NCI-H446 treated with DMSO at 0.1 percent for 48 hours (cell line): ENCODE results near the gene MOK.

Experiments
- DNase-seq: peaks from one replicate; lab custom pipeline; 2025; lab: John Stamatoyannopoulos, UW

MOK gene

DNA sequence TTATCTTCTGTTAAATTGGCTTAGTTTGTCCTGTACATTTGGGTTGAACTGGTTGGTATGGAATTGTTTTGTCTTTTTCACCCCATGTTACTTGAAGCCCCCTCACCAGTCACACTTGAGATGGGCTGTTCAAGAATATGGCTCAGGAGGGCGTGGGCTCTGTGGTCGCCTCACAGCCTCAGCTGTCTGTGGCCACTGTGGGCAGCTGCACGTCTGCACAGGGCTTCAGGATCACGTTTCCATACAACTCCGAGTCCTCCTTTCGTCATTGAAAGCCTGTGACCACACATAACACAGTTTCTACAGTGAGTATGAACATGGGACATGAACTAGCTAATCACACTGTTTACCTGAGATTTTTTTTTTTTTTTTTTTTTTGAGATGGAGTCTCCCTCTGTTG, 81.3 kb downstream of the MOK start:
- no peak for DNase-seq

DNA sequence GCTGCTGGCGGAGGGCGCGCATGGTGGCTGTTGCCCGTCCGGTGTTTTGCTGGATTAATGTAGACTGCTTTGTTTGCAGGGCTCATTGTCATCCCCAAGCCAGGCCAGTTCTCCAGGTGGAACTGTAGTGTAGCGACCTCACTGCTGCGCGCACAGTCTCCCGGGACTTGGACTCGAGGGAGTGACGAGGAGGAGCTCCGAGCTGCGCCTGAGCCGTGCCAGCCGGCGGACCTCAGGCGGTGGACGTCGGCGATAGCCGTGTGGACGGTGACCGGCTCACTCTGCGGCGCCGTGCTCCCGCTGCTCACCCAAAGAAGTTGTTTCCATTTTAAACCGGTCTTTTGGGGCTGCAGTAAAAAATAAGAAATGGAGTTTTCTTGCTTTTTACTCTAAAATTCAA, 82.2 kb downstream of the MOK start:
- no peak for DNase-seq

DNA sequence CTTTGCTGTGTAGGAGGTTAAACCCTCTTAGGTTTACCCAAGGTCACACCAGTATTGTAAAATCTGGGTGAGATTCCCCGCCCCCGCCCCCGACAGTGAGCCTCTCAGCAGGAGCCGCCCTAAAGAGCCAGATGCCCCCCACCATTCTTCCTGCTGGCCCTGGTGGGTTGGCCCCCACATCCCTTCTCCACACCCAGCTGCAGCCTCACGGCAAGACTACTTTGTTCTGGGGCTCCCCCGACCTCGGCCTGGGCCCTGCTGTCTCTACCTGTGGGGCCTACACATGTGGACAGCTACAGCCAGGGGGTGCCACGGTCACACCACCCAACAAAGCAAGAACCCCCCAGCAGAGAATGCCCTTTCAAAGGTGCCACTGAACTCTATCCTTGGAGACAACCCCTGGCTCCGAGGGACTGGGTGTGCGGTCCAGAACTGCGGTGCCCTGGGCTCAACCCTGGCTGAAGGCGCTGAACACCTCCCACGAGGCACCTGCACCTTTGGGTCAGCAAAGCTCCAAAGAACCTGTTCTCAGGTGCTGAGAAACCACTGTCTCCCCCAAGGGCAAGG, 82.9 kb downstream of the MOK start:
- DNase-seq: no peak

DNA sequence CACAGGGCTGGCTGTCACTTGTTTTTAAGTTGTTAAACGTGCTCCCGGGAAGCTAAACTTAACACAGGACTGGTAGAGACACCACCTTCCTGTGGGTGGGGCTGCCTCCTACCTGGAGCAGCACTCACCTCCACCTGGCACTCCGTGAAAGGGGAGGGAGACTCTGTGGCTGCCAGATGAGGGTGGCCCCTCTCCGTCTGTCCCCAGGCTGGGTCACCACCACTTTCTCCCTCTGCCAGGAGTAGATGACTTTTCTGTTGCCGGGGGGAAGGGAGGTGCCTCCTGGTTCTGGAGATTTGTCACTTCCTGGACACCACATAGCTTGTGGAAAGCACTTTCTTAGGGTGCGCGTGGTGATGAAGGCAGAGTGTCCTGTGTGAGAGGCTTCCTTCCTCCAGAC, 83.9 kb downstream of the MOK start:
- DNase-seq: no peak

DNA sequence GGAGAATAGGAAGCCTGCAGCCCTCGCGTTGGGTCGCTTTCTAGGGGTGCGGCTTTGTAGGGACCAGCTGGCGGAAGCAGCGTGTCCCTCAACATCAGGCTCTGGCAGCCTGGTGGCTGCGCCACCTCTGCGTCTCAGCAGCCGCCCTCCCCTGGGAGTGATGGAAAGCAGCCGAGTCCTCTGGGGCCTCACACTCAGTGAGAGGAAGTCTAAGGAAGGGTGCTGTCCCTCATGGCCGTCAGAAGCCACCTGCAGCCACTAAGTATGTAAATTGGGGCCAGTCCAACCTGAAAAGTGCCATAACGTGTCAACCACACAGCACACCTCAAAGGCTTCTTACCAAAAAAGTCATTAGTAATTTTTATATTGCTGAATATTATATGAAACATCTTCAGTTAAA, 84.9 kb downstream of the MOK start:
- DNase-seq: no peak

DNA sequence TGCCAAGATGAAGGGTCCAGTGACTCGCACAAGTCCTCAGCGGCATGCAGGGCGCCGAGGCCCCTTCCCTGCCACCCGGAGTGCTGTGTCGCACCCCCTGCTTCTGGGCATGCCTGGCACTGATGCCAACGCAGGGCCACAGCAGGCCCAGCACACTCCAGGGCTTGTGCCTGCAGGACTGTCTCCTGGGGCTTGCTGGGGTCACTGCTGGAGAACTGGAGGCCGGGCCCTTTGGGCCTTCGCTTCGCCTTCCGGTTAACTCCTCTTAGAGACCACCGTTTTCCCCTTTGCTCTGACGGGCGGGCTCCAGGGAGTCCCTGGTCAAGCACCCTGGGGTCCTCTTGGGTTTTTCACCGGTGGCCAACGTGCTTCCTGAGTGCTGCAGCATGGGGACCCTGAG, 85.6 kb downstream of the MOK start:
- no peak for DNase-seq

DNA sequence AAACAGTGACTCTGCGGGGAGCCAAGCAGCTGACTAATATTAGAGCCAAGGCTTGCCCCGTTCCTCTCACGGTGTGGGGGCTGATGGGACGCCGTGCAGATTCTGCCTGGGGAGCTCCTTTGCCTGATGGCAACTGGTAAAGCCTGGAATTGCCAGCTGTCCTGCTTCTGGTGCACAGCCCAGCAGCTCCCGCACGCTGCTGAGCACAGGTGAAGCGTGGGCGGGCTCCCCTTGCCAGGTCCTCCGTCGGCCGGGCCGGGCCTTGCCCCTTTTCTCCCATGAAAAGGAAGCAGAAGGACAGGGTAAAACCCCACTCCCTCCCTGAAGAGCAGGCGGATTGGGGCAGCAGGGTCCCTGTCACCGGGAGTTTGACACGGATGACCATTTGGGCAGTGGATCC, 86.3 kb downstream of the MOK start:
- no peak for DNase-seq

DNA sequence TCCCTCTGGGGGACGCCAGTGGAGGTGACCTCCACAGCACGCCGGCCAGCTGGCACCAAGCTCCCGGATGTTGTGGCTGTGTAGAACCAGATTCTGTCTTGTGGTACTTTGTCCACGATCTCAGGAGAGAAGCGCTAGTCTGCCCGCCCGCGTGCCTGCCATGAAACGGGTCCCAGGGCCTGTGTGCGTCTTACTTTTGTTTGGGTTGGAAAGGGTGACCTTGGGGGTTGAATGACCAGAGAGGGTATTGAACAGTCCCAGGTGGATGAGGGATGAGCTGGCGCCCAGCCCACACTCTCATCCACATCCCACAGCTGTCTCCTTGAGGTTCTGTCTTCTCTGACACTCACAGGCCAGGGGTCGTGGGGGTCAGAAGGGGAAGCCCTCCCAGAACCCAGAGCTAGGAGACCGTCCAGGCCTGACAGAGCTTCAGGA, 87.0 kb downstream of the MOK start:
- DNase-seq: no peak

DNA sequence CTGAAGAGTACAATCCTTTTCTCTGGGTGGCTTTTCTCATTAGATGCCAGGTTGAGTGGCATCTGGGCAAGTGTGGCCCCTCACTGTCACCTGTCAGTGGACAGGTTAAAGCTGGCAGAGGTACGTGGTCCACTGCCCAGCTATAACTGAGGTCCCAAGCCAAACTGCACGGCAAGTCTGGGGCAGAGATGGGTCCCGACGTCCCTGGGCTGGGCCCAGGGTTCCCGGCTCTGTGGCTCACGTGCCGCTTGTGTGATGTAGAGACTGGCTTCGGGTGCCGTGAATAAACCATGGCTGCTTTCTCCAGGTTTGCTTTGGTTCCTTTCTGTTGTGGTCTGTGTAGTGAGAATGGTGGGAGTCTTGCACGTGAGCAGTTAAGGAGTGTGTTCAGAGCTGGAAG, 87.6 kb downstream of the MOK start:
- DNase-seq: no peak

DNA sequence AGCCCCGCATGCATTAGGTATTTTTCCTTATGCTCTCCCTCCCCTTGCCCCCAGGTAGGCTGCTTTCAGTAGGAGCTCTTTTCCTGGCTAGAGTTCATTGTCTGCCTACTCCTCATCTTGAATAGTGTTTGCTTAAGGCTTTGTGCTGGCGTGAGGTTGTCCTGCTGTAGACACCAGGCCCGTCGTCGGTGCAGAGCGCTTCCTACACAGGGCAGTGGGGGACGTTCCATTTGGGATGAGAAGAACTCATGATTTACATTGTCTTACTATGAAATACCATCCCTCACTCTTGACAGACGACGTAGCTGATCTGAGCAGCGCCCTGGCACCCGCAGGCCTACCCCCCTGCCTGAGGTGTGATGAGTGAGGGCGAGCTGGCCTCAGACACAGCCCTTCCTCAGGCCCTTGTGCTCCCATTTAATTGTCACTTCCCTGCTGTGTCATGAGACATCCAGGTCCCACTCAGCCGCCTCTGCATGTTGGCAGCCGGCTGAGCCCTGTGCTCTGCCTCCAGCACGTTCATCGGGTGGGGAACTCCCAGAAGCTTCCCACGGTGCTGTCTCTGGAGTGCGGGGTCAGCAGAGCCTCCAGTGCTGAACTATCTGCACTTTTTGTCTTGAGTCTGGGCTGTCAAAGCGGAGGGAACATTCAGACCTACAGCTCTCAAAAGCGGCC, 89.3 kb downstream of the MOK start:
- no peak for DNase-seq

DNA sequence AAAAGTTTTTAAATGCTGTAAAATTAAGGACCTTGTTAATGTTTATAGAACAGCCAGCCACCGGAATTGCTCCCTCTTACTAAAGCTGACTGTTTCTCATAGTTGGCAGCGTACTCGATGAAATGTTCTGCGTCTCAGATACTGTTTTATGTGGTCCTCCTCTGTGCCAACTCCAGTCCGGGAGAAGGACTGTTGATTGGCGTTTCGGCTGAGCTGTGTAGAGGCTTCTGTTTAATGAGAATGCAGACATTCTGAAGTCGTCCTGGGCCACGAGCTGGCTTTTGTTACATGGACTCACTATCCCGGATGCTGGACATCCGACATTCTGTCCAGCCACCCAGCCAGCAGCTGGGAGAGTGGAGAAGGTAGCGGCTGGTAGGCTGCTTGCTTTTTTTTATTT, 89.9 kb downstream of the MOK start:
- no peak for DNase-seq

DNA sequence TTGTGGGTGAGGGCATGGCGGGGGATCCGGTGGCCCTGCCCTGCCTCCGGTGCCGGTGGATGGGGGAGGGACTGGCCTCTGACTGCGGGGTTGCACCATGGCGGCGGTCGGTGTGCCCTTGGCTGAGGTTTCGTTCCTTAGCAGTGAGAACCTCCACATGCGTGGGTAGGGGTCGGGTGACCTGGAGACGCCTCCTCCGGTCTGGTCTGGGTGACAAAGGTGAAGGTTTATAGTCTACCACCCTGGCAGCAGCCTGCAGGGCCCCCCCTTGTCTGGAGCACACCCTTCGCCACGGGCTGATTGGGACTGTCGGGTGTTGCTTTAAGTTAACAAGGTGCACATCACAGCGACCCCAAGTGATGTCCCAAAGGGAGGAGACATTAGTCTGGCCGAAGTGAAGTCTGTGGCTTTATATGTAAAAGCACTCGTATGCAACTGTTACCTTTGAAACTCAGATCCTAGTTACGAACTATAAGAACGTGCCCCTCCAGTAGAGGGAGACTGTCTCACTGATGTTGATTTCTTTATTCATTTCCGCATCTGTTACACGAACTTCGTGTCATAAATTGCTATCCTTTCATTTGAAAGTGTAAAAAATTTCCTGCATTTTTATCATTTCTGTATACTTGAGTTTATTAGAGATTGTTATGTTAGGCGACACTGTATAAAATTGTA, 90.8 kb downstream of the MOK start:
- no peak for DNase-seq

DNA sequence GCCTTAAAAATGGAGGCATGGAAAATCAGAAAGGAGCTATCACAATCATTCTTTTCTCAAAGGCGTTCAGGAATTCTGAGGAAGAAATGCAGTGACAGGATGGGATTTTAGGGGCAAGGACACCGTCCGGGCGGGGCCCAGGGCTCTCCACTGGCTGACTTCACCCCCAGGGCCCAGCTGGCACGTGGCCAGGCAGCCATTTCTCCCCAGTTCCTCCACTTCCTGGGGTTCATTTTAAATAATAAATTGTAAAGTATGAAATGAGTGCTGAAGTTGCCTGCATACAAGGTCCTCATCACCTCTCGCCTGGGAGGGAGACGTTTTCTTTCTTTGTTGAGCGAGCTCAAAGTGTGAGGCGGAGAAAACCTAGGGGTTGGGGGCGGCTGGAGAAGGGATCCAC, 91.5 kb downstream of the MOK start:
- DNase-seq: no peak

DNA sequence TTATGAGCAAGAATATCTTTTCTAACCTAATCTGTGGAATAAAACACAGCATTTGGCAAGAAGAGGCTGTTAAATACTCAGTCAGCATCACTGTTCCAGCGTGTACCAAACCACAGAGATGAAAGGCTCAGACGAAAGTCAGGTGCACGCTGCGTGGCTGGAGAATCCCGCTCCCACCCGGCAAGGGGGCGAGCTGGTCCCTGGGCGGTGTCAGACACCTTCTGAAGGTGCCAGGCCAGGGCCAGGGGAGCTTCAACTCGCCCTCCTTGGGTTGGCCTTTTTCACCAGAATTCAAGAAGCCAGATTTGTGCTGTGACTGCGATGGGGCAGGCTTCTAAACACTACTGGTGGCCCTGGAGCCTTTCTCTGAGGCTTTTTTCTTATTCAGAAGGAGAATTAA, 92.1 kb downstream of the MOK start:
- no peak for DNase-seq

DNA sequence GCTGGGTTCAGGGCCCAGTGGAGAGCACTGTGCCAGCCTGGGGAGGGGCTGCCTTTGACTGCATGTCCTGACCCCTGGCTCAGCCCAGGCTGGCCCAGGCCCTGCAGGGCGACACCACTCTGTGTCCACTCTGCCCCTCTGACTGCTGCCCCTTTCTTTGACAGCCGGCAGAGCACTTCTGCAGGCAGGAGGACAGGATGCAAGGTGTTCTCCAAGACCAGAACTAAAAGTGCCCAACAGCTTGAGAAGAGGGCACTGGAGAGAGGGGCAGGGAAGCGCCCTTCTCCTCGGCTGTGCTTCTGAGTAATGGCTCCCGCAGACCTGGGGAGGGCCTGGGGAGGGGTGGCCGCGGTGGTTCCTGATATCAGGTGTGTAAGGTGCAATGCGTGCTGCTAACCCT, 92.6 kb downstream of the MOK start:
- DNase-seq: no peak

DNA sequence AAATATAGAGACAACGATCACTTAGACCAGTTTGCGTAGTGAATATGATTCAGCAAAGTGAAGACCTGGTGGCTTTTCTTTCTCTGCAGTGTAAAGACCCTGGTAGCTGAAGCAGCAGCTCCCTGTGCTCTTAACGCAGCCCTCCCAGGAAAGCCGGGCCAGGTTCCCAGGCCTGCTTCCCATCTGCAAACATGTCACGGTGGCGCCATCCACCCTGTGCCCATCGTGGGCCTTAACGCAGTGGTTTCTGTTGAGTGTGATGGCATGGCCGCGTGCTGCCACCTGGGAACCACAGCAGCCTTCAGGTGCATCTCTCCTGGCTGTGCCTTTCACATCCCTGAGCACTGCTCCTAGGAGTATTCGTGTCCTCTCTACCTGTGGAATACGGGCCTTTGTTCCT, 93.7 kb downstream of the MOK start:
- no peak for DNase-seq

DNA sequence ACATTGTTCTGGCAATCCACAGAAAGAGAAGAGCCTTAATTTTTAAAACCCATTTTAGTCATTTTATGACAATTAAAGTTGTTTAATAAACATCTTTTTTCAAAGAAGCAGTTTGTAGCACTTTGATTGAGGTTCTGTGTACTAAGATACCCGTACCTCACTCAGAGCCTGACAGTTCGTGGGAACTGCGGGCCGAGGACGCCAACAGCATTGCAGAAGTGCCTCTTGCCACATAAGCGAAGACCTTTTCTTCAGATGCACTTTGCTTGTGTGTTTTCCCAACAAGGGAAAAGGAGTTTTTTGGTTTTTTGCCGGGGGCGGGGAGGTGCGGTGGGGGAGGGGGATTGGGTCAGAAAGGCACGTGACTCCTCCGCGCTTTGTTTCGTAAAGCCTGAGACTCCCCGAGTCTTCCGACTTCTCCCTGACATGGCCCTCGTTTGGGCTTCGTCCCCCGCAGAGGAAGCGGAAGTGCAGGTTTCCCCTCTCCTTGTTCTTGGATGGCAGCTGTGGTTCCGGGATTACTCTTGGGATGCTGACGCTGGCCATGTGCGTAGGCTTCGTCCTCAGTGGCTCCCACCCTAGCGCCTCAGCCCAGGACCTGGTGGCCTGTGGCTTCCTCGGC, 94.4 kb downstream of the MOK start:
- DNase-seq: no peak

DNA sequence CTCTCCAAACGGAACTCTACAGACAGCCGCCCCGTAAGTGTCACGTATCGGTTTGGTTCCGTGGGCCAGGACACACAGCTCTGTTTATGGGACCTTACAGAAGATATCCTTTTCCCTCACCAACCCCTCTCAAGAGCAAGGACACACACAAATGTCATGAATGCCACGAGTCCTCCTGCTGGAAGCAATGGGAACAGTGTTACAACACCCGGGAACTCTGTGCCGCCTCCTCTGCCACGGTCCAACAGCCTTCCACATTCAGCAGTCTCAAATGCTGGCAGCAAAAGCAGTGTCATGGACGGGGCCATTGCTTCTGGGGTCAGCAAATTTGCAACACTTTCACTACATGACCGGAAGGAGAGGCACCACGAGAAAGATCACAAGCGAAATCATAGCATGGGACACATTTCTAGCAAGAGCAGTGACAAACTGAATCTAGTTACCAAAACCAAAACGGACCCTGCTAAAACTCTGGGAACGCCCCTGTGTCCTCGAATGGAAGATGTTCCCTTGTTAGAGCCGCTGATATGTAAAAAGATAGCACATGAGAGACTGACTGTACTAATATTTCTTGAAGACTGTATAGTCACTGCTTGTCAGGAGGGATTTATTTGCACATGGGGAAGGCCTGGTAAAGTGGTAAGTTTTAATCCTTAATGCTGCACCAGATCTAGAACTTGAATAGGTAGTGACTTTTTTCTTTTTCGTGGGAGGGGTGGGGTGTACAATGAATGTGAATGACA, 95.6 kb downstream of the MOK start:
- DNase-seq: no peak

DNA sequence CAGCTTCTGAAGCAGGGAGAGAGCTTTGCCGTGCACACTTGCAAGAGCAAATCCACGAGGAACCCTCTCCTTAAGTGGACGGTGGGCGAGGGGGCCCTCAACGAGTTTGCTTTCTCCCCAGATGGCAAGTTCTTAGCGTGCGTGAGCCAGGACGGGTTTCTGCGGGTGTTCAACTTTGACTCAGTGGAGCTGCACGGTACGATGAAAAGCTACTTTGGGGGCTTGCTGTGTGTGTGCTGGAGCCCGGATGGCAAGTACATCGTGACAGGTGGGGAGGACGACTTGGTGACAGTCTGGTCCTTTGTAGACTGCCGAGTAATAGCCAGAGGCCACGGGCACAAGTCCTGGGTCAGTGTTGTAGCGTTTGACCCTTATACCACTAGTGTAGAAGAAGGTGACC, 96.2 kb downstream of the MOK start:
- DNase-seq: no peak

DNA sequence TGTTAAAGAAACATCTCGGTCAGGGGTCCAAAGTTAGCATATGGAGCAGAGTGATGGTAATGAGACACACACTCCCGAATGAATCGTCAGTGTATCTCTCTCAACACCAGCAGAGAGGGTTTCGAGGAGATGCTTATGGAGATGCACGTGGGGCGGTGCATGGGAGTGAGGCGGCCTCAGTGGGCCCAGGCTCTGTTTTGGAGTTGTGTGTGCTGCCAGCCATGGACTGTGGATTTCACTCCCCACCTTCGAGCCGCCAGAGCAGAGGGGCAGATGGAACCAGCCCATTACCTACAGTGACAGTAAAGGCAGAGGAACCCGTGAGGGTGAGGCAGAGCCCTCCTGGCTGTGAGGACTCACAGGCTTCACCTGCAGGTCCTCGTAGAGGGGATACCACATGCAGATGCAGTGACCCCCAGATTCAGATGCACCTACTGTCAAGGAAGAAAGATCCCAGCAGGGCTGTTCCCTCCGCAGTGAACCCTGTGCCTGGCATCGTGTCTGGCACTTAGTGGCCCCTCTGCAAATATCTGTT, 97.1 kb downstream of the MOK start:
- DNase-seq: no peak

DNA sequence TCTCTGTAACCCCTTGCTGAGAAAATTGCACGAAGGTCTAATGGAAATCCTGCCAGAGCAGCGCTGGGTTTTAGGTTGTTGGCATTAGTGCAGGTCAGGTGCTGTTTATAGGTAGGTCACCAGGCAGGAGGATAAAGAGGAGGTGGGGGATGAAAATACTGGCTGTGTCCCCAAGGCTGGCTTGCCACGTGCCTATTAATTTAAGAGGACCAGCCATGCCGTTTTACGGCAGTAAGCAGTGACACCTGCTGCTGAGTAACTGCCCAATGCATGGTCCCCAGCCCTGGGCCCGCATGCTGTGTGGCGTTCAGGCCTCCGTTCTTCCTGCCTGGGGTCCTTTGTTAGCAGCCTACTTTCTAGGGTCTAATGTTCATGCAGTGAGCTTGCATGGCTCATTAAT, 98.0 kb downstream of the MOK start:
- no peak for DNase-seq

DNA sequence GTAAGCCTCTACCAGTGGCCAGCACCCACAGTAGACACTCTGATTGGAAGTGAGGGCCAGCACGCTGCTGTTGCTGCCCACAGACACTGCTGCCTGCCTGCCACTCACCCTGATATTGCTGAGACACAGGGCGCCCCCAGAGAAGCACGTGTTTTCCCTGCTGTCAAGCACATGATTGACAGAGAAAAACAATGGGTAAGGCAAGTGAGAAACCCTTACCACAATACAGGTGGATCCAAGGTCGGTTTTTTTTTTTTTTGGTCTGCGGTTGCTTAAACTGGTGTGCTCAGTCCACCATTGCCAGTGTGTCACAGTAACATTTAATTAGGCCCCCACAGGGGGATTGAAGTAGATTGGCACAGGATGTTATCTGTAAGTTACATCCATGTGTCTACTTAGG, 99.4 kb downstream of the MOK start:
- no peak for DNase-seq
